ENCODE measurements around the gene SCTR. TPM values are rescaled to one million over a fixed set of nuclear protein-coding genes. Genes with fewer than 3 reads are reported as not detected.

Gene SCTR
- total and polyA plus RNA-seq, 2 of the 8 experiments (the other 6 are each of a cell fraction or from before 2014, with no cell fraction given) = 0.15 TPM; not detected in 1

DNA sequence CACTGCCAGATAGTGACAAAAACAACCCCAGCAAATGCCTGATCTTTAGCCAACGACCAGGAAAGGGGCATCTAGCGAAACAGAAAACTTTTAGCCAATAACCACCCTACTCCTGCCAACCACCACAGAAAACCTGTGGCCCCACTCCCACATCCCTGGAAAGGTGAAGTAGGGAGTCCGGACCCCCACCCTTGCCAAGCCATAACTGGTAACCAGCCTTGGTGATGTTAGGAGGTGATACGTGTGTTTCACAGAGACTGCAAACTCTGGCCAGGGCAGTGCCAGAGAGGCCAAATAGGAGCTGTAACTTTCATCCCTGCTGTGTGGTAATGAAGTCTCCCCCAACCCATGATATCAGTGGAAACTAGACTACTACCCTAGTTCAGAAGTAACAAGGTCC, 27.6 kb downstream of the SCTR start (continued):
- TF ChIP-seq POLR2AphosphoS5 (IDR thresholded peaks at IDR 0.05; ENCODE audit: low read depth, low read length) (no peak), CREB1 (IDR thresholded peaks at IDR 0.05) (no peak), BCL11A (IDR thresholded peaks at IDR 0.05; ENCODE audit: low read depth in 2 of 2, low read length in 2 of 2) (no peak)

Data from H1 (cell line).